Thyroid gland (tissue), 4 donors: ENCODE measurements around the gene CERT1.
"Not testable (repeated sequence)": the region's sequence is repeated elsewhere in the genome, so short reads cannot be mapped to it uniquely, and the experiment has no call there.

Experiments used
- POLR2A ChIP-seq, 2 donors: fragments of 450-650 bp; IDR thresholded peaks; one replicate each; pipeline ENCODE4 v1.6.1; 2017; ENCODE audit warnings: antibody characterized with exemption in 2 of 2, mild to moderate bottlenecking in 2 of 2, moderate library complexity in 1 of 2
- TF ChIP-seq, protein P1 (sequence below), 6 experiments: fragments of 200-600 bp in 3 of 6; fragments of 450-650 bp in 3 of 6; sonication (generic) in 3 of 6; IDR thresholded peaks; one replicate each; pipeline ENCODE4 v1.5.1; 2016 to 2019; ENCODE audit warnings: antibody characterized with exemption in 6 of 6, mild to moderate bottlenecking in 2 of 6, inconsistent platforms in 1 of 6, moderate library complexity in 1 of 6

GRCh38 chr5:75560655-75561054 lies 49.2 kb upstream of the CERT1 start:
- TF ChIP-seq, protein P1, sequence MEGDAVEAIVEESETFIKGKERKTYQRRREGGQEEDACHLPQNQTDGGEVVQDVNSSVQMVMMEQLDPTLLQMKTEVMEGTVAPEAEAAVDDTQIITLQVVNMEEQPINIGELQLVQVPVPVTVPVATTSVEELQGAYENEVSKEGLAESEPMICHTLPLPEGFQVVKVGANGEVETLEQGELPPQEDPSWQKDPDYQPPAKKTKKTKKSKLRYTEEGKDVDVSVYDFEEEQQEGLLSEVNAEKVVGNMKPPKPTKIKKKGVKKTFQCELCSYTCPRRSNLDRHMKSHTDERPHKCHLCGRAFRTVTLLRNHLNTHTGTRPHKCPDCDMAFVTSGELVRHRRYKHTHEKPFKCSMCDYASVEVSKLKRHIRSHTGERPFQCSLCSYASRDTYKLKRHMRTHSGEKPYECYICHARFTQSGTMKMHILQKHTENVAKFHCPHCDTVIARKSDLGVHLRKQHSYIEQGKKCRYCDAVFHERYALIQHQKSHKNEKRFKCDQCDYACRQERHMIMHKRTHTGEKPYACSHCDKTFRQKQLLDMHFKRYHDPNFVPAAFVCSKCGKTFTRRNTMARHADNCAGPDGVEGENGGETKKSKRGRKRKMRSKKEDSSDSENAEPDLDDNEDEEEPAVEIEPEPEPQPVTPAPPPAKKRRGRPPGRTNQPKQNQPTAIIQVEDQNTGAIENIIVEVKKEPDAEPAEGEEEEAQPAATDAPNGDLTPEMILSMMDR (IDR thresholded peaks at IDR 0.05) = not testable (repeated sequence)
- TF ChIP-seq POLR2A (IDR thresholded peaks at IDR 0.05) = not testable (repeated sequence)
